Measurements from ENCODE around the gene KDM4C.

Gene KDM4C

DNA sequence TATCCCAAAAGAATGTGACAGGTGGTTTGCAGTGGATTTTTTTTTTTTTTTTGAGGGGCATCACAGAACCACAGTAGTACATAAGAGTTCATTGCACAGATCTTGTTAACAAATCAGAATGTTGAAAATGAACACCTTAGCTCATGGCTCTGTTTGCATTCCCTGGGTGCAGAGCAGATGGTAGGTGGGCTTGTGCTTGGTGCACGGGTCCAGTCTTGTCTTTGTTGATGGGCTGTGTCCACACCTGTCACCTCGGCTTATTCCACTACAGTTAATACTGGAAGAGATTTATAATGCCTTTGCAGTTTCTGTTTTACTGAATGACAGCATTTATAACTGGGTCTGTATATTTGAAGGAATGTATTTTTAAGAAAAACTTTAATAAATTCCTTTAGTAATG is 146.6 kb downstream of the KDM4C start:
- DNase-seq (ENCODE audit: low spot score): no peak

DNA sequence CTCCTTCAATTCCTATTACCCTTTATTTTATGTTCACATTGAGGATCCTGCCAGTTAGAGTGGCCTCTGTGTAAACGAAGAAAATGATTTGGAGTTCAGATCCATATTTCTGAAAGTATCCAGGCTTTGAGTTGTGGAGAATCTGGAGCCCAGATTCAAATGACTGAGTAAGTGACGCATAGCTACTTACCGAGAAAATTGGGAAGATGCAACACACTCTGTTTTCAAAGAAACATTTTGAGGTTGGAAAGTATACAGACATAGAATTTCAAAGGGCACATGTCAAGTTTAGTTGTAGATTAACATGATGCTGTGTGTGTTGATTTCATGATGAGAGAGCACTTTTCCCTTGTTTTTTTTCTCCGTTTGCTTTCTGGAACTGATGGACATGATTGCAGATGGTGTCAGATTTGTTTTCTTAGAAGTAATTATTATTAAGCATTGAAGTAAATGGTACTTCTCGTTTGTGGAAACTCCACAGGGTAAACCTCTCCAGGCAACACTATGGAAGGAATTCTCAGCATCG is 148.1 kb downstream of the KDM4C start:
- no peak for DNase-seq (ENCODE audit: low spot score)

DNA sequence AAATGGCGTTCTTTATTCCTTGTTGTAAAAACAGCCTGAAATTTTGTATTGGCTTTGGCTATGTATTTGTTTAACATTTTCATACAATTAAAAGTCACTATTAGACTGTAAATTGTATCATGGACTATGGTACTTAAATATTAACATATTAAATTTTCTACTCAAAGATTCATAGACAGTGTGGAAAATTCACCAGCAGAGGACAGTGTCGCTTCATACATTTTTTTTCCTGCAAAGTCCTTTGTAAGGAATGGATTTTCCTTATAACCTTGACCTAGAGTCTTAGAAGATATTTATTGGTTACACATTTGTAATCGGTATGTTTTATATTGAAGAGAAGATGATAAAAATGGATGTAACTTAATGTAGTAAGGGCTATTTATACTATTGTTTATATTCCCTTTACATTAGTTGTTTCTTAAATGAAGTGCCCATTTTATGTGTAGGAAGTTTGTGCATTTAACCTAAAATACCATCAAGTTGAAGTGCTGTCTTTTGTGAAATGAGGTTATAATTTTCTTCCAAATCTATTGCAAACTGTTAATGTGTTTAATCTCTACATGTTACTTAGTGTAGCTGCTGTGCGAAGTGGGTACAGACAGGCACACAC is 150.1 kb downstream of the KDM4C start:
- DNase-seq (ENCODE audit: low spot score): no peak

DNA sequence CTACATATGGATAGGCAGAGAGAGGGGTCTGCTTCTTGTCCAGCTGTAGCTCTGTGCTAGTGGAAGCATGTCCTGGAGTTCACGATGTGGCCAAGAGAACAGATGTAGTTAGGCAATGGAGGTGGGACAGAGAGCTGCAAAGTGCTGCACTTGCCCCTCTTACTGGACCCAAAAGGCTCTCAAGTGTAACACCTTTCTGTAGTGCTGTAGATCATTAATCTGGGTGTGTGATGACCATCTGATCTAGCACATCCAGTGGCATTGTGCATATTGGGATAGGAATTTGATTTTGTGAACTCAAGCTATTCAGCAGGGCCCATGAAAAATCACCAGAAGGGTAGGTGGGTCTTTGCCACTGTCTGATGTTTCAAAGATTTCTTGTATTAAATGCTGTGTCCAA is 151.4 kb downstream of the KDM4C start:
- no peak for DNase-seq (ENCODE audit: low spot score)

DNA sequence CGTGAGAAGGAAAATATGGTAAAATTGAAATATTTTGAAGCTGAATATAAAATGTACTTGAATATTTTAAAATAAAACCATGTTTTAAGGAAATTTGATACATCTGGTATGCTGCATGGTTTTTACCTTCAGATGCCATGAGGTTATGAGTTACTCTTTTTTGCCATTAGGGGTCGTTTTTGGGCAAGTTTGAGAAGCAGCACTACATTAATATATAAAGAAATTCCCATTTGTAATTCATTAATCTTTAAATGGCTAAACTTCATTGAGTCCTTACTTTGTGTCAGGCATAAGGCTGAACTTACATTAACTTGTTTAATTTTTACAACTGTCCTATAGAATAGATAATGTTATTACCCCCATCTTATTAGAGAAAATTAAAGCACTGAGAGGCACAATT is 152.3 kb downstream of the KDM4C start:
- DNase-seq (ENCODE audit: low spot score): no peak

DNA sequence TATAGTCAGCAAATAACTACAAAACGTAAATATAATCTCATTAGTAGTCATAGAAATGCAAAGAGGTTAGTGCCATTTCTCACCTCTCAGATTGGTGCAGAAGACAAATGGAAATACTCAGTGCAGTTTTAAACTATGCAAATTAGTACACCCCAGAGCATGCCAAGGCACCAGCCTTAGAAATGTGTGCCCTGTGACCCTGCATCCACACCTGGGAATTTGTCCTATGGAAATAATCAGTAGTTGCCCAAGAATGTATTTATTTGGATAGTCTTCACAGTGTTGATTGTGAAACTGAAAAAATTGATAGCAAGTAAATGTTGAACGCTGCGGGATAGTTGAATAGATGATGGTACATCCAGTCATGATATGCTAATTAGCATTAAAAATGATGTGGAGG is 152.7 kb downstream of the KDM4C start:
- DNase-seq (ENCODE audit: low spot score): no peak

DNA sequence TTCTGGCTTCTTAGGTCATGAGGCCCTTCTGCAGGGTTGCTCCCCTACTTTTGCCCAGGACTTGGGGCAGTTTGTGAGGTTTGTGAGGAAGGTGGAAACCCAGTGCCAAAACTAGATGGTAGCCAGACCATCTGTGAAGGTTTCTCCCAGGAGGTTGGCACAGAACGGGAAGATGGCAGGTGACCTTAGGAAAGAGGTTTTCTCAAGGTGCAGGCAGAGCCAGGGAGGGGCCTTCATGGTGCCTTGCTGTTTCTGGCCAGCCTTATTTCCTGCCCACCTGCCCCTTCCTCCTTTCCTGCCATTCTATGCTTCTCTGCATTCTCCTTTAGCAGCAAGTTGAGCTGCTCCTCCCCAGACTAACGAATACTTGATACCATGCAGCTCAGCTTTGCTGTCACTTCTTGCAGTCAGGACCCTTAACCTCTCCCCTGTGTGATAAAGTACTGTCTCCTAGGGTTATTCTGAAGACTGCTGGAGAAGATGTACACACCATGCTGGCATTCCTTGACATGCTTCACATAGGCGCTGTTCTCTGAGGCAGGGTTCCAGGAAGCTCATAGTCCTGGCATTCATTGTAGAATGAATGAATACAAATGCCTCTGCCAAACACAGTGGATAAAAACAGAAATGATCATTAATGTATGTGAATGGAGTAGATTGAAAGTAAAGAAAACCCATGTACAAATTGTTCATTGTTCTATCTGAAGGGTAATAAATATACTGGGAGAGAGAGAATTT is 154.3 kb downstream of the KDM4C start:
- DNase-seq (ENCODE audit: low spot score): no peak

DNA sequence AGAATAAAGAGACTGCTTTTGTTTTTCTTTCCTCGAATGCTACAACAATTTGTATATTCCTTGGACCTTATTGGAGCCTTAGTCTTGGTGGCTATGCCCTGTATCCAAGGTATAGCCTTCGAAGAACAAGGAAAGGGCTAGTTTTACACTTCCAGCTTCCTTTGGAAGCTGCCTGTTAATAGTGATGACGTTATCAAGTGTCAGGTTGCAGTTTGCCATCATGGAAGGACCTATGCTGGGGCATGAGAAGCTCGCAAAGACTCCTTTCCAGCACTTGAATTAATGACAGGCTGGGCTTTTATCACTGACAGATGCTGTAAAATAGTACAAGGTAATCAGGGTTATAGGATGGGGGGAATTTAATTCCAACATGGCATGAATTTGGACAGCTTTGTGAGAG is 157.9 kb downstream of the KDM4C start:
- no peak for DNase-seq (ENCODE audit: low spot score)

DNA sequence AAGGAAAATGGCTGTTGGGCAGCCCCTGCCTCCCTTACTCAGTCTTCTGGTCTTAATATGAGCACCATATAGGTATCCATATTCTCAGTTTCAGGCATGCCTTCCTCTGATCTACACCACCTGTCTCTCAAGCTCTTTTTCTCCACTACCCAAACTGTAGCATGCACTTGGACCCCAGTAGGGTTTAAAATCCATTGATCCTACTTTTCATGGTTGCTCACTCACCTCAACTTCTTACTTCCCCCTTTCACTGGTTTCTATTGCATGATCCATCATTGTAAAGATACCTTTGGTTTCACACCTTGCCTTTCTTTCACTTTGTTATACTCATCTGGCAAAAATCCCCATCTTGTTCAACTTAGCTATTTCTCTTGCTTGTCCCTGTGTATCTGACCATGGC is 159.4 kb downstream of the KDM4C start:
- no peak for DNase-seq (ENCODE audit: low spot score)

DNA sequence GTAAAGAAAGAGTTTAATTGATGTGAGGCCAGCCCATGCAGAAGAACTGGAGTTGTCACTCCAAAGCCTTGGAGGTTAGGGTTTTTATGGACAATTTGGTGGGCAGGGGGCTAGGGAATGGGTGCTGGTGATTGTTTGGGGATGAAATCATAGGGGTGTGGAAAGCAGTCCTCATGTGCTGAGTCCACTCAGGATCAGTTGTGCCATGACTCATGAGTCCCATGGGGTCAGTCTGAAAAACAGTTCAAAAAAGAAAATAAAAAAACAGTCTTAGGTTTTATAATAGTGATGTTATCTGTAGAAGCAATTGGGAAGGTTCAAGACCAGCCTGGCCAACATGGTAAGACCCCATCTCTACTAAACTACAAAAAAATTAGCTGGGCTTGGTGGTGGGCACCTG is 162.3 kb downstream of the KDM4C start:
- no peak for DNase-seq (ENCODE audit: low spot score)

DNA sequence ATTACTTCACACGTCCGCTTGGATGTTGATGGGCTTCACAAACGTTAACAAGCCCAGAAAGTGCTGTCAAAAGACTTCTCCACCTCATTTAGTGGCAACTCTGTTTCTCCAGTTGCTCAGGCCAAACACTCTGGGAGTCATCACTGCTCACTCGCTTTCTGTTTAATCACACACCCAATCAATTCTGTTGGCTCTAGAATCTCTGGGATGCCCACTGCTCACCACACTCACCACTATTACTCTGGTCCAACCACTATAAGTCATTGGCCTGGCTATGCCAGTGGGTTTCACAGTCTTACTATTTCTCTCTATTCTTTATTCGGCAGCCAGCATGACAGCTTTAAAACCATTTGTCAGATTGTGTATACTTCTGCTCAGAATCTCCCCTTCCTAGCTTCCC is 163.5 kb downstream of the KDM4C start:
- DNase-seq (ENCODE audit: low spot score): no peak

DNA sequence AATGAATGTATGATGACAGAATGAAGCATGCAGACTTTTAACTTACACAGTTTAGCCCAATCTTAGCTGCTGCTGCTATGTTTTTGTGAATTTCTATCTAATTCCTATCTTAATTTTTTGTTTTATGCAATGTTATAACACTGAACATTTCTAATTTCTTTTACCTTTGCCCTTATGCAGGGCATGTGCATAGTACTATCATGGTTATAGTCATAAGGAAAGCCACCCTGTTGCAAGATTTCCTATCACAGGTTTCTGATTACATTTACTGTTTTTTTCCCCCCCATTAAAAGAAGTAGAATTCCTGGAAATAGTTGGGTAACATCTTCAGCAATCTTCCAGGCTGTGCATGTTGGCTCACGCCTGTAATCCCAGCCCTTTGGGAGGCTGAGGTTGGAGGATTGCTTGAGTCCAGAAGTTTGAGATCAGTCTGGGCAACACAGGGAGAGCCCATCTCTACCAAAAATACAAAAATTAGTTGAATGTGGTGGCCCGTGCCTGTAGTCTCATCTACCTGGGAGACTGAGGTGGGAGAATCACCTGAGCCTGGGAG is 164.4 kb downstream of the KDM4C start:
- DNase-seq (ENCODE audit: low spot score): no peak

DNA sequence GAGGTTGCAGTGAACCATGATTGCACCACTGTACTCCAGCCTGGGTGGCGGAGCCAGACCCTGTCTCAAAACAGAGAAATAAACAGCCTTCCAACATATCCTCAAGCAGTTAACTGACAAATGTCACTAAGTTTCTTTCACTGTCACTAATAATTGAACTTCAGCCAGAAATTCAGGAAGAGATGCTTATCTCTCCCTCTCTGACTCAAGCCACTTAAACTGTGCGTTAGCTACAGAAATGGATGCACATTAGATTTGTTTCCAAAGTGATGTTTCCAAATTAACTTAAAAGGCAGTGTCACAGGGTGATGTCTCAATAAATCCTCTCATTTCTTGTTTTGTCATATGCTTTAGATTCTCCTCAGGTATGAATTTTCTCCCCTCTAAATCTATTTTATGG is 164.9 kb downstream of the KDM4C start:
- DNase-seq (ENCODE audit: low spot score): no peak

DNA sequence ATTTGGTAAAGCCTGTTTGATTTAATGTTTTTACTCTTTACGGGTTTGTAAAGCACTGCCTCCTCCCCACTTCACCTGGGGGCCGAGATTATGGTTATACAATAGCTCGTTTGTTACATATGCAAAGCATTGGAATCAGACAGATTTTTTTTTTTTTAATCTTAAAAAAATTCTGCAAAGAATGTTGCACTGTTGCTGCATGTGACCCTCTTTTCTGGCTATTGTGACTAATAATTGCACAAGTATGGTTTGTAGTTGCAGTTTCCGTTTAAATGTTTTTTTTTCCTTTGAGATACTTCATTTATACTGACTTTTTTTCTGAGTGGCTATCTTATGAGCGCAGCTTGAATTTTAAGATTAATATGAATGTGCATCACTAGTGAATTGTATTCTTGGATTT is 165.3 kb downstream of the KDM4C start:
- no peak for DNase-seq (ENCODE audit: low spot score)

DNA sequence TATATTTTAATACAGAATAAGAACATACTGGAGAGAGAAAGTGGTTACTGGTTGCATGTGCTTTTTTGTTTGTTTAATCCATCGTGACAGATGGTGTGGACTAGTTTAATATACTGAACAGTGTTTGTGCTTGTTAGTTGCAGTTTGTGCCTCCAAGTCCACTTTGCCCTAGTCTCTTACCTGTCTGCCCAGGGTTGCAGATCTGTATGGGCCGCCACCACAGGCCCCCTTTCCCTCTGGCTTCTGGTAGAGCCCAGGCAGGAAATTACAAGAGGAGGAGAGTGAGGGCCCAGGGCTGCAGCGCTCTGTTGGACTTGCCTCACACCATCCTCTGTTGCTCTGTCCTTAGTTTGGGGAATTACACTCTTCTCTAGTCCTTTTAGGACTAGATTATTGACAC is 166.4 kb downstream of the KDM4C start:
- DNase-seq (ENCODE audit: low spot score): no peak

DNA sequence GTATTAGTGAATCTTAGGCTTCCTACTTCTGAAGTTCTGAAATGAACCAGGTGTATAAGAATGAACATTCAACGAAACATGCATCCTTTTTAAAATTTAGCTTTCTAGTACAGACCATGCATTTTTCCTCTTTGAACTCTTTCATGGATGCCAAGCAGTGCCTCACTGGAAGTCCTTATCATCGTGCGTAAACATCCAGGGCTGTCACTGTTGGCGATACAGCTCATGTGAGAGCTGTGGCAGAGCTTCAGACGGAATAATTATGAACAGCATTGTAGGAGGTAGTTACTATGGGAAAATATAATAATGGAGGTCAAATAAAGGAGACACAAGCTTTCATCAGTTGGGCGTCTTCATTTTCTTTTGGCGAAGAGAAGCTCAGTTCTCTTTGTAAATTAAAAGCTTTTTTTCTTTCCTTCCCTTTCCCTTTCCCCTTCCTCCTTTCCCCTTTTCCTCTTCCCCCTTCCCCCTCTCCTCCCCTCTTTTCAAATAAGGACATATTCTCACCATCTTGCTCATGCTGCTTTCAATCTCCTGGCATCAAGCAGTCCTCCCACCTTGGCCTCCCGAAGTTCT is 167.3 kb downstream of the KDM4C start:
- no peak for DNase-seq (ENCODE audit: low spot score)

DNA sequence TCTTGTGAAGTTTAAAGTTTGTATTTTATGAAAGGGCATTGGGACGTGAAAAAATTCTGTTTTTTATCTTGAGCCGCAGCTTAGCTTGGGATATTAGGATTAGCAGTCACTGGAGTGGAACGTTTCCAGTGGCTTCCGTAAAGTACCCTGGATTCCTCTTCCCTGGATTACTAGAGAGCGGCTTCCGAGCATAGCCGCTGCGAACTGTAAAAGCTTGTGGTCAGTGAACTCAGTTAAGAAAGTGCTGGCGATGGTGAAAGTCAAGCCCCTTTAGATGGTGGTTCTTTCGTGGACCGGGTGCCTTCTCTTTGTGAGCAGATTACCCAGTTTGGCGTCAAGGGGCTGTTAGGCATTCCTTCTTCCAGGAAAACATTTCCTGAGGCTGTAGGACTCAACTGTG is 168.1 kb downstream of the KDM4C start:
- DNase-seq (ENCODE audit: low spot score): no peak

DNA sequence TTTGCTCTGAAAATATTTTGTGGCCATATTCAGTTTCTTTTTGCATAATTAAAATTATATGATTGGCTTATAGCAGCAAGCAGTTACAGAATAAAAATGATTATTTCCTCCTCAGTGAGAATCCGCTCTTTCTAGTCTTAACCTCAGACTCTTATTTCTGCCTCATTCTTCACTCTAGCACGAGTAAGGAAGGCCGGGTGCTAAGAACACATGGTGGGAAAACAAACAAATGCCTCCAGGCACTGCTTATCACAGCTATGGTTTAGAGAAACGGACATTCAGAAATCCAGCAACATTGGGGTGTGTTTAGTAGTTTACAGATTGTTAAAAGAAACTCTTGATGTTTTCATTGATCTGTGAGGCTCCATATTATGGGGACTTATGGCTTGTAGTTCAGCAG is 168.7 kb downstream of the KDM4C start:
- no peak for DNase-seq (ENCODE audit: low spot score)

DNA sequence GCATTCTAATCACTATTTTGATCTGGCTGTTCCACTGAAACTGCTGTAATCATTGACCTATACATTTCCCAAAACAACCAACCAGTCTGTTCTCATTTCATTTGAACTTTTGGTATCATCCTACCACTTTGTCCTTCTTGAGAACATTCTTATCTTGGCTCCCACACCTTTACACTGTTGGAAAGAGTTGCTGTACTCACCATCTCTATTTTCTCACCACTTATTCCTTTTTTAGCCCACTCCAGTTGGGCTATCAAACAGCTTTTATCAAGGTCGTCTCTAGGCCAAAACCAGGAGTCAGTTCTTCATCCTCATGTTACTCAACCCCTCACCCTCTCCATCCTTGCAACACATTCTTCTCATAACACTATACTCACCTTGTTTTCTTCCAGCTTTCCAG is 170.1 kb downstream of the KDM4C start:
- DNase-seq (ENCODE audit: low spot score): no peak

DNA sequence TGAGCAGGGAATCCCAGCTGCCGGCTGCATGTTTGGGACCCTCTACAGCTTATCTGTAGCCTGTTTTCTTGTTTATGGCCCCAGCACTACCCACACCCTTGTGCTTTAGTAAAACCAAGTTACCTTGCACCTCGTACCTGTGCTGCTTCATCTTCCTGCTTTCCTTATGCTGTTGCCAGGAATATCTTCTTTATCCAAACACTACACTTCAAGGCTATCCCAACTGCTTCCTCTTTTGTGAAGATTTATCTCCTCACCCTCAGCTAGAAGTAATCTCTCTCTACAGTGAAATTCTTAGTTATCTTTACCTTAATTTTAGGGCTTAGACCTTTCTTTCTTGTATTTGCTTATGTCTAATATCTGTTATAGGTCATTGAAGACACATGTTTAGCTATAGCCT is 171.1 kb downstream of the KDM4C start:
- DNase-seq (ENCODE audit: low spot score): no peak

DNA sequence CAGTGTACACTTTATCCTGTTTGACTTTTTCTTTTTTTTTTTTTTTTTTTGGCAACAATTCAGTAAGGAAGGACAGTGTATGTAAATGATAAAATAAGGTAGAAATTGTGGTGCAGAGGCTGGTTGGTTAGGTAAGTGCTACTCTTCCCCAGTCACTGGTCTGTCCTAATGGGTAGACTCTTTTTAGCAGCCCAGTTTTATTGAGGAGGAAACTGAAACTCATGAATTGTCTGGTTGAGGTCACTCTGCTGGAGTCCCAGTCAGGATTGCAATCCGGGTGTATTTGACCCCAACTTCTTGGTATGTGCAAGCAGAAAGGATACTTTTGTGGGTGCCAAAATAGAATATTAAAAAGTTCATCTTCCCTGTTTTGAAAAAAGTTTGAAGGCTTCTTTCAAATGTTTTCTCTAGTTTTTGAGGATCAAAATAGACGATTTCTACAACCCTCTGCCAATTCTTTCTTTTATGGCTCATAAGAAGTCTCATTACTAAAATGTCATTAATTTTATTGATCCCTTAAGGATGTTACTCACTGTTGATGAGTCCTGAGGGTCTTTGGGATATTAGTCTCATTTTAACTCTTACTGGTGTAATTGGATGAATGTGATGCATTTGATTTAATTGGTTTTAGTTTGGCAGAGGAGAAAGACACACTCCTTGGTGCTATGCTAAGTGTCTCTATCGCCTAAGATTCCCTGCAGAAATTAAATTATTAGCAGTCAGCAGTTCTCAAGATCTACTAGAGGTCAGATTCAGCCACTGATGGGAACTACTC is 171.9 kb downstream of the KDM4C start:
- DNase-seq (ENCODE audit: low spot score): no peak

DNA sequence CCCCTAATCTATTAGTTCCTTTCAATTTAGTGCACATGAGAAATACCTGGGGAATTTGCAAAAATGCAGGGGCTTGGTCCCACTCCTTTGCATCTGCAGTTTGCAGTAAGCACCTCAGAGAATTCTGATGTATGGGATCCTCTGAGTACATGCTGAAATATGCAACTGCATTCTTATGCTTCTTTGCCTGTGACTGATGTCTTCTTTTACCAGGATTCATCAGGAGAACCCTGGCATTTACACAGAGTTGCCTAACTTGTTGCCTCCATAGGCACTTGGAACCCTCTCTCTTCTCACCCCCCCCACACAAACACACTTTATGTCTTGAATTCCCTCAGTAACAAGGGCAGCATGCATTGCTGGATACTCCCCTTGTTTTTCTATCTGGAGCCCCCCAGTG is 173.1 kb downstream of the KDM4C start:
- DNase-seq (ENCODE audit: low spot score): no peak

DNA sequence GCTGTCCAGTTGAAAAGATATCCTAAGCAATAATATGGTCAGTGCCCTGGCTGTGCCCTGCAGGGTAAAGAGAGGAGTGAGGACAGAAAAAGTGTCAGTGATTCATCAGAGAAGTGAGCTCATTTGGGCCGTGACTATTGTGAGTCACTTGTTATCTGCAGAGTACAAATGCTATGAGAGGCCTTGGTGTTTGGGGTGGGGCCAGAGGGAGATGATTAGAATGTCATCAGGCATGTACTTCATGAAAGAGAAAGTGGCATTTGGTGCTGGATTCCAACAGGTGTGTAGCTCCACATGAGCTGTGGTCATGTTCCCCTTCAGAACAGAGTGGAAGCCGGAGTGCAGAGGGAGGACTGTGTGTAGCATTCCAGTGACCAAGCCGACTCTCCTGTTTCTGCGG is 174.1 kb downstream of the KDM4C start:
- DNase-seq (ENCODE audit: low spot score): no peak

Measured in ecto neural progenitor cell (in vitro differentiated cells).